OCI-LY7 (cell line): Measurements from ENCODE around the gene TBC1D4.

Source experiments
- CTCF ChIP-seq: fragments of 200-600 bp; sonication (generic); conservative IDR thresholded peaks from 2 replicates; pipeline ENCODE4 v1.5.1; 2014; ENCODE audit warnings: mild to moderate bottlenecking, antibody characterized with exemption, low read length, moderate library complexity, mixed read lengths
- EZH2phosphoT487 ChIP-seq: fragments of 200-600 bp; sonication (generic); IDR thresholded peaks from 2 replicates; pipeline ENCODE4 v1.6.1; 2018; ENCODE audit warnings: low read depth, borderline replicate concordance, mild to moderate bottlenecking, mixed run types, antibody characterized with exemption, low read length, moderate library complexity, mixed read lengths

DNA sequence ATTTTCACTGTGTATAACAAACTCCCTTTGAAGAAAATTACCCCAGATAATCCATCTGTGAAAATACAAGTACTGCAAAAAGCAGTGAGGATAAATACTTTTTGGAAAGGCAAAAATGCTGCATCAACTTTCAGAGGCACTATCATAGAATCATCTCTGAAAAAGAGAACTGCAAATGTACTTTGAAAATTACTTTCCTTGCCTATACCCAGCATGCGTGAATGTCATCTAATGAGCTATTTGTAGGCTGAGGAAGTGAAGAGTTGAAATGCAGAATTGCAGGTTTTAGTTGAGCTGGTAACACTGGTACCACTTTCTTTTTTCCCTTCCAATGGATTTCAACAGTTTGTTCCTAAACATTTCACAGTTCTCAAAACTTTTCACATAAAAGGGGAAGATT lies 196.7 kb downstream of the TBC1D4 start:
- TF ChIP-seq CTCF (no peak), EZH2phosphoT487 (no peak)
